GM21737 (cell line): Measurements from ENCODE around the gene RNF225.
"Not testable (repeated sequence)": the region's sequence is repeated elsewhere in the genome, so short reads cannot be mapped to it uniquely, and the experiment has no call there.

ENCODE experiments used
- ATAC-seq: cut with Tn5 transposase; IDR thresholded peaks from one replicate; pipeline ENCODE4 v1.9.1; 2021; ENCODE audit warnings: mild to moderate bottlenecking, moderate library complexity; ENCODE audit not compliant: unreplicated experiment

RNF225 gene

DNA sequence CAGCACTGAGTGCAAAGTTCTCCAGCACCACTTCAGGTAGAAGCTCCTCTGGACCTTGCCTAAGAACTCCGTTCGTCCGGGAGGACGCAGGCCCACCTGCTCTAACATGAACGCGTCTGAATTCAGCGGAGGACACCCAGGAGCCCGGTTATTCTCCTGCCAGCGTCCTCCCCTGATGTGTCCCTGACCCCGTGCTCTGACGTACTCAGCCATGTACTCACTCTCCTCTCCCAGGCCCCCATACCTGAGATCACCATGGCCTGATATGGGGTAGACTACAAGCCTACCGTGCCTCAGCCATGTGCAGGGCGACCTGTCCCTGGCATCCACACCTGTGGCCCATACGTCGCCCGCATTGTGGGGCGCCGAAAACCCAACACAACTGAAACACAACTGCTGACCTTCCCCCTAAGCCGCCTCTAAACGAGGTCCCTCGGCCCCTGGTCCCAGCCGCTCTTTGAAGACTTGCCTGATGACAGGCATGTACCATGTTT lies 12.2 kb downstream of the RNF225 start:
- no peak for ATAC-seq

DNA sequence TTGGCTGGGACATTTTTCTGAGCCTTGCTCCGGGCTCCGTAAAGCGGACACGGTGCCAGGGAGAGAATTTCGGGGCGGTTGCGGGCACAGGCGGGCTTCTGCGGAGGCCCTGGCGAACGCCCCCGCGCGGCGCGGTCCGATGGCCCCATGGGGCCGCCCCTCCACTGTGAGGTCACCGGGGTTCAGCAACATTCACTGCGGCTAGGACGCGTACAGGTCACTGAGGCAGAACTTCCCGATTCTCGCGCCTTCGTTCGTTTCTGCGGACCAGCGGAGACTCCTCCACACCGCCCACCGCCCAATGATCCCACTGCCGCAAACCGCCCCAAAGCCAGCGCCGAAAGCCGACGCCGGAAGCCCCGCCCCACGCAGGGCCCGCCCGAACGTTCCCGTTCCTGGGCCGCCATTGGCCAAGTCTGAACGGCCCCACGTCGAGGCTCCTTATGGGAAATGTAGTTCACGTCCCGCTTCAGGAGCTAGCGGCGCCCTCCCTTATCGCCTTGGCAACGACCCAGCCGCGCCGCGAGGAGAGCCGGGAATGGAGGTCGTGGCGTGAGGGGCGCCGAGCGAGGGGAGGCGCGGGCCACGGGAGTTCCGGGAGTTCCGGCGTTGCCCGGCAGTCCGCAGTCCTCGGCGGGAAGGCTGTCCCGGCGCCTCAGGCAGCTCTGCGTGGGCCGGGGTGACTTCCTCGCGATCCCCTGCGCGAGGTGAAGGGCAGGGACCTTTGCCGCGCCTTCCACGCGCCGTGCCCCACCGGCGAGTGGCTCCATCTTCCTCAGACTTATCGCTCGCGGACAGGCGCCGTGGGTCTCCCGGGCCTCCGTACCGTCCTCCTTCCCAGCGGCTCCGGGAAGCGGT lies 12.9 kb downstream of the RNF225 start, which contains the start of gene ZNF584:
Gene ZNF584, plus strand, starts transcription at position 498 of the 858 bp plus-strand sequence. CDS start 499 bp downstream, outside the sequence.
- ATAC-seq: peak; percentile 90

DNA sequence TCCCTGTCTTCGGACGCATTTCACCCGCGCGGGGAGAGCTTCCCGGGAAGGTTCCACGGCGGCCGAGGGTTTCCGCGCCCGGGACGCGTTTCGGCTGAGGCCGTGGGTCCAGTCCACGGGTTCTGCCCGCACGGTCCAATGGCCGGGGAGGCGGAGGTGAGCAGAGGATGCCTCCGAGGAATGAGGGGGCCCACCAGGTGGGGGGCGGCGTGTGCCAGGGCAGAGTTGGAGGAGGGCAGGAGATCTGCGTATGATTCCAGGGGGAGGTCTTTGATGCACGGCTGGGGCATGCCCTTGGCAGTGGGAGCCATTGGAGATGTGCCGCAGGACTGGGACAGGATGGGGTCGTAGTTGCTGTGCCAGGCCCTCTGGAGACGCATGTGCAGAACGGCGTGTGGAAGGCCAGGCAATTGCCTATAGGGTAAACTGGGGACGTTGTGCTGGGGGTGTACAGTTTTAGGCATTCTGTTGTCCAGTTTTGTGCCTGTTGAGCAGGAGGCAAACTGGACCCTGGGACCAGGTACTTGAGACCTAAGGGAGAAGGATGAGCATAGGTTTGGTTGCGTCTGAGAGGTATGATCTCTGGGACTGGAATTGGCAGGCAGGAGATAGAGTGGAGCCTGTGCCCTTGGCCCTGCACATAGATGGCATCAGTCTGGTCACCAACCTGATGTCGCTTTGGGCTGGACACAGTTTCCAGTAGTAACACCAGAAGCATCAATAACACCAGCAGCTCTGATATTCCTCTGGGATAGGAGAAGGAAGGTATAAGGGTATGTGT lies 13.7 kb downstream of the RNF225 start:
- ATAC-seq: peak; percentile 18

DNA sequence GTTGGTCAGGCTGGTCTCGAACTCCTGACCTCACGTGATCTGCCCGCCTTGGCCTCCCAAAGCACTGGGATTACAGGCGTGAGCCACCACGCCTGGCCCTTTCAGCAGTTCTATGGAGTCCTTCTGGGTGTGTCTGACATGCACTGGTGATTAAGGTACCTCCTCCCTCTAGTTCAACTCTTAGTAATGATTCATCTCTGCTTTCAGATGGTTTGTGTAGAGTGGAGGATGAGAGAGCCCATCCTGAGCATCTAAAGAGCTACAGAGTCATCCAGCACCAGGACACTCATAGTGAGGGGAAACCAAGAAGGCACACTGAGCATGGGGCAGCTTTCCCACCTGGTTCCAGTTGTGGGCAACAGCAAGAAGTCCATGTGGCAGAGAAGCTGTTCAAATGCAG lies 21.1 kb downstream of the RNF225 start:
- no peak for ATAC-seq

DNA sequence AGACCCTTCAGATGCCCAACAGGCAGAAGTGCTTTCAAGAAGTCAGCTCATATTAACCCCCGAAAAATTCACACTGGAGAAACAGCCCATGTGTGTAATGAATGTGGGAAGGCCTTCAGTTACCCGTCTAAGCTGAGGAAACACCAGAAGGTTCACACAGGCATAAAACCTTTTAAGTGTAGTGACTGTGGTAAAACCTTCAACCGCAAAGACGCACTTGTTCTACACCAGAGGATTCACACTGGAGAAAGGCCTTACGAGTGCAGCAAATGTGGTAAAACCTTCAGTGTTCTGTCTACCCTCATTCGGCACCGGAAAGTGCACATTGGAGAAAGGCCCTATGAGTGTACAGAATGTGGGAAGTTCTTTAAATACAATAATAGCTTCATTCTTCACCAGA lies 21.6 kb downstream of the RNF225 start:
- ATAC-seq: no peak

DNA sequence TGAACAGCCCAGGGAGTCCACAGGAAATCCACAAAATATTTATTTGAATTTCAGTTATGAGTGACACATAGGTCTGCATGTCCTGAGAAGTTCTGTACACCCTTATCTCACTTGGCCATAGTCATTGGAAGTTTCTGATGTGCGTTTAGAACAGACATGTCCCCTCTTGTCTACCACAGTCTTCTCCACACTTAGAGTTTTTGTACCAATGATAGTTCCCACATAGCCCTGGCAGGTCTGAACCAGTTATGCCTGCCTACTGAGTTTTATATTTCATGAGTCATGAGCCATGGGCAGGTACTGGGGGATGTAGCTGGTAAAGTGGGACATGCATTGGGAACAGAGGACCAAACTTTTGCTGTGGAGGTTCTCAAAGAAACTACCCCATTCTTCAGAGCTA lies 33.2 kb downstream of the RNF225 start:
- no peak for ATAC-seq

DNA sequence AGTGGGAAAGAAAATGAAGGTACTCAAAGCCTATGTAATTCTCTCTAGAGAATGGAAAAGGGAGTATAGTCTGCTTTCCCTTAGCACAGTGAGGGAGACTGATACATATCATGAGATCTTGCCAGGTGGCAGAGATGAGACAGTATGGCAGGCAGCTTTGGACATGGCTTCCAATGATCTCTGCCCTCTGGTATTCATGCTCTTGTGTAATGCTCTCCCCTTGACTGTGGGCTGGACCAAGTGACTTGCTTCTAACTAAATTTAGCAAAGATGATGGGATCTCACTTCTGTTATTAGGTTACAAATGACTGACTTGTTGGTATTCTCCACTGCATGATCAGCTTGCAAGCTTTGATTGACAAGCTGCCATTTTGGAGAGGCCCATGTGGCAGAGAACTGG lies 34.3 kb downstream of the RNF225 start:
- no peak for ATAC-seq

DNA sequence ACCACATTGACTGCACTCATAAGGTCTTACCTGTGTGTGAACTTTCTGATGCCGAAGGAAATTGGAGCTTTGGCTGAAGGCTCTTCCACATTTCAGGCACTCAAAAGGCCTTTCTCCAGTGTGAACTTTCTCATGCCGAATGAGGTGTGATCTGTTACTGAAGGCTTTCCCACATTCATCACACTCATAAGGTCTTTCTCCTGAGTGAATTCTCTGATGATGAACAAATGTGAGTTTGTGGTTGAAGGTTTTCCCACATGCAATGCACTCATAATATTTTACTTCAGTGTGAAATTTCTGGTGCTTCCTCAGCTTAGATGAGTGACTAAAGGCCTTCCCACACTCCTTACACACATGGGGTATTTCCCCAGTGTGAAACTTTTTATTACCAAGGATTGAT lies 38.8 kb downstream of the RNF225 start:
- ATAC-seq: no peak

DNA sequence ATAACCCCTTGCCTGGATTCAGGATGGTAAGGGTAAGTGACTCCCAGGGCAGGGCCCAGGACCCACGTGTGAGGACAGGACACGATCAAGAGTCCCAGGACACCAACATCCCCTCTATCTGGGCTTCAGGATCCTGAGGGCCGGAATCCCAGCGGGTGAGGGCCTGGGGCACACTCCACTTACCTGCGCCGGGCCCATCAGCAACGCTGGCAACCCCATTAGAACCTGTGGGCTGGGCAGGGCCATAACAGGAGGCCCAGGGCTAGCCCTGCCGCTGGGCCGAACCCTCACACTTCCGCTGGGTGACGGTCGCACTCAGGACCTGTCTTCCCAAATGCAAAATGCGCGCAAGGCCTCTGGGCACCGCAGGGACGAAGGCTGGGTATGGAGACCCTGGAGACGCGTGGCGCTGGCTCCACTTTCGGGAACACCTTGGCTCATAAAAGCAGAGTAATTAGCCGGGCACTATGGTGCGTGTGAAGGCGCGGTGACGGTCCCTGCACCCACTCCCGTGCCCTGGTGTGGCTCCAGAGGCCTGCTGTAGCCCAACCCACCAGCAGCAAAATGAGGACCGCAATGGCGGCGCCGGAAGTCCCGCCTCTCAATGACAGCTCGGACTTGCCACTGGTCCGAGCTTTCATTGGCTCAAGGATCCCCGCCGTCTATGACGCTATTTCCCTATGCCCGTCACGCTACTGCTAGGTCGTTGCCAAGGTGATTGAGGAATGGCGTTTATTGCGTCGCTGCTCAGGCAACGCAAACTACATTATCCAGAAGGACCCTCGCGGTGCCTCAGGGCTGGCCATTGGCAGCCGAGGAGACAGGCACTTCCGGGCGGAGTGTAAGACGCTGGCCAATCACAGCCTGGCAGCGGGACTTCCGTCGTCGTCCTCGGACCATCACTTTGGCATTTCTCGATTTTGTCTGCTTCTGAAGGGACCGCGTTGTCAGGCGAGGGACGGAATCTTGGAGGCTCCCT lies 44.4 kb downstream of the RNF225 start, which contains the start of gene ZNF132:
Gene ZNF132, minus strand, starts transcription at position 578 of the 979 bp plus-strand sequence. Its CDS starts 332 bp downstream, at position 246.
- peak; percentile 93 for ATAC-seq

DNA sequence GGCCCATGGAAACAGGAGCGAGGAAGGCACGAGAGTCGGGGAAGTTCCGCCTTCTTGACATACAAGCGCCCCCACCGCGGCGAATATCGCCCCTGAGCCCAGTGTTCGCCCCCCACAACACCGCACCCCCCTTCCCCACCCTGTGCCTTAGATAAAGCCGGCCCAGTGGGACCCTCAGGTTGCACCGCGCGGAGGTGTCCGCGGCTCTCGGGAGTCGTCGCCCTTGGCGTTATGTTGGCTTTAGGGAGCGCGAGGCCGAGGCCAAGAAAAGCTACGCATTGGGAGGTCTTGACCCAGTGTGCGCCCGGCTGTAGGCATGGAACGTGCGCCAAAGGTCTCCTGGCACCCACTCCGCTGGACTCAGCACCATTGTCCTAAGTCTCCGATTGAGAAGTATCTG lies 45.1 kb downstream of the RNF225 start:
- no peak for ATAC-seq

DNA sequence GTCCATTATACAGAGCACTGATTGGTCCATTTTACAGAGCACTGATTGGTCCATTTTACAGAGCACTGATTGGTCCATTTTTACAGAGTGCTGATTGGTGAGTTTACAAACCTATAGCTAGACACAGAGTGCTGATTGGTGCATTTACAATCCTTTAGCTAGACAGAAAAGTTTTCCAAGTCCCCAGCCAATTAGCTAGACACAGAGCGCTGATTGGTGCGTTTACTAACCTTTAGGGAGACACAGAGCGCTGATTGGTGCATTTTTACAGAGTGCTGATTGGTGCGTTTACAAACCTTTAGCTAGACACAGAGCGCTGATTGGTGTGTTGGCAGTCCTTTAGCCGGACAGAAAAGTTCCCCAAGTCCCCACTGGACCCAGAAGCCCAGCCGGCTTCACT lies 47.5 kb downstream of the RNF225 start:
- not testable (repeated sequence) for ATAC-seq
